ENCODE results near the gene GCAT.
A peak's percentile ranks its signal among the peaks of the same experiment; 100 is the strongest.

The GCAT gene

GRCh38 chr22:37771702-37772427 lies 35.9 kb upstream of the GCAT start:
- TF ChIP-seq JUND (IDR thresholded peaks at IDR 0.05; ENCODE audit: low read depth) = no peak
- in situ Hi-C loops (cut with HindIII; ENCODE audit: low pct_unique_long_range_greater_than_20kb, low sequenced_read_pairs) = no loop called here

GRCh38 chr22:37774728-37775127 lies 33.0 kb upstream of the GCAT start:
- DNase-seq (ENCODE audit: low read depth in 1 of 2, low spot score in 1 of 2) = no peak
- in situ Hi-C loops (cut with HindIII; ENCODE audit: low pct_unique_long_range_greater_than_20kb, low sequenced_read_pairs) = no loop called here
- TF ChIP-seq JUND (IDR thresholded peaks at IDR 0.05; ENCODE audit: low read depth) = no peak

More at GRCh38 chr22:37771702-37772427, 35.9 kb upstream of the GCAT start:
- DNase-seq (ENCODE audit: low read depth in 1 of 2, low spot score in 1 of 2) = no peak

DNA sequence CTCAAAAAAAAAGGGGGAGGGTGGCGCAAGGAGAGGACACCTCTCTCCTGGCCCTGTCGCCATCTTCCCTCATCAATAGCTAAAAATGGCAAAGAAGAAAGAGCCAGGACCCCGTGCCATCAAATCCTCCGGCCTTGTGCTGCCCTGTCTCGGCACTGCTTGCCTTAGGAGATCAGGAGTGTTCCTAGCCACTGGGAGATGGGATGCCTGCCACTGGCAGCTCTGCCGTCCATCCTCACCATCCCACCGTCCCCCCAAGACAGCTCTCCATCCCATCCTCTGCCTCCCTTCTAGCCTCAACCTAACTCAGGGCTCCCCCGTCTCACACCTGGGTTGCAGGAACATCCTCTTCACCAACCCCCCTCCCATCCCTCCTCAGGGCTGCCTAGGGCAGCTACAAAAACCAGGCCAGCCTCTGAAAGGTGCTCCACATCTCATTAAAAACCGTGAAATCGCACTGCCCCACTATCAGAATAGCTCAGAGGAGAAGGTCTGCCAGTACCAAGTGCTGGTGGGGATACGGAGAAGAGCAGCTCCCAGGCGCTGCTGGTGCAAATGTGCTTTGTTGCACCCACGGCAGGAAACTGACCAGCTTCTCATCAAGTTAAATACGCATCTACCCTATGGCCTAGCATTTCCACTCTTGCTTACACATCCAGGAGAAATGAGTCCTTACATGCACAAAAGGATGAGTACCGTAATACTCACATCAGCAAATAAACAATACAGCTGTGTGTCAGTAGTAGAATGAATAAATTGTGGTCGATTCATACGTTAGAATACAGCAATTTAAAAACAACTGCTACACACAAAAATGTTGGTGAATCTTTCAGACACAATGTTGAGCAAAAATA lies 31.7 kb upstream of the GCAT start:
- in situ Hi-C loops (cut with HindIII; ENCODE audit: low pct_unique_long_range_greater_than_20kb, low sequenced_read_pairs) = no loop called here
- no peak for DNase-seq (ENCODE audit: low read depth in 1 of 2, low spot score in 1 of 2)
- TF ChIP-seq JUND (IDR thresholded peaks at IDR 0.05; ENCODE audit: low read depth) = no peak

DNA sequence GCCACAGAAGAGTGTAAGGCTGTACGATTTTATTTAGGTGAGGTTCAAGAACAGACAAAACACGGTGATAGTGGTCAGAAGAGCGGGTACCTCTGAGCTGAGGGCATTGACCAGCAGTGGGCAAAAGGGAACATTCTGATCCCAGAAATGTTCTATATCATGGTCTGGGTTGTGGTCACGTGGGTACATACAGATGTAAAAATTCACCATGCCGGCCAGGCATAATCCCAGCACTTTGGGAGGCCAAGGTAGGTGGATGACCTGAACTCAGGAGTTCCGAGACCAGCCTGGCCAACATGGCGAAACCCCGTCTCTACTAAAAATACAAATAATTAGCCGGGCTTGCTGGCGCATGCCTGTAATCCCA lies 31.1 kb upstream of the GCAT start:
- no peak for TF ChIP-seq JUND (IDR thresholded peaks at IDR 0.05; ENCODE audit: low read depth)
- in situ Hi-C loops (cut with HindIII; ENCODE audit: low pct_unique_long_range_greater_than_20kb, low sequenced_read_pairs) = no loop called here
- no peak for DNase-seq (ENCODE audit: low read depth in 1 of 2, low spot score in 1 of 2)

DNA sequence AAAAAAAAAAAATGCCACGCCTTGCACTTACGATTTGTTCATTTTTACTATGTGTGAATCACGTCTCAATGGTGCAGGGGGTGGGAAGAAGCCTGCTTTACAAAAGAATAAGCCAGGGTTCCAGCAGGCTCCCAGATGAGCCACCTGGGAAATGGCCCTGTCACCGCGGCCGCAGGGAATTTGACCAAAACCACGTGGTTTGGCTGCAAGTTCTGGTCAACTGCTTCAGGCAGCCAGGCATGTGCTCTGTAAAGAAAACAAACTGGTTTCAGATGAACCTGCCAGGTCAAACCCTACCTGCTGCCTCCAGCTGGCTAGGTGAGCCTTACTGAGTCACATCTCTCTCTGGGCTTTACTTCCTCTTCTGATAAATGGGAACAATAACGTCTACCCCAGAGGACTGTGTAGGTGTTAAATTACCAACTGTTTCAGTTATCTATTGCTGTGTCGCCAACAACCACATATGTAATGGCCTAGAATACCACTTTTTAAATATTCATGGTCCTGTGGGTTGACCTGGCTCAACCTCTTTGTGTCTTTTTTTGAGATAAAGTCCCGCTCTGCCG lies 30.5 kb upstream of the GCAT start:
- in situ Hi-C loops (cut with HindIII; ENCODE audit: low pct_unique_long_range_greater_than_20kb, low sequenced_read_pairs) = no loop called here
- DNase-seq (ENCODE audit: low read depth in 1 of 2, low spot score in 1 of 2) = peak; percentile 46 to 95
- TF ChIP-seq JUND (IDR thresholded peaks at IDR 0.05; ENCODE audit: low read depth) = no peak

GRCh38 chr22:37778370-37779009 lies 29.2 kb upstream of the GCAT start:
- DNase-seq (ENCODE audit: low read depth in 1 of 2, low spot score in 1 of 2) = no peak
- TF ChIP-seq JUND (IDR thresholded peaks at IDR 0.05; ENCODE audit: low read depth) = no peak
- in situ Hi-C loops (cut with HindIII; ENCODE audit: low pct_unique_long_range_greater_than_20kb, low sequenced_read_pairs) = no loop called here

GRCh38 chr22:37781434-37782059 lies 26.2 kb upstream of the GCAT start:
- TF ChIP-seq JUND (IDR thresholded peaks at IDR 0.05; ENCODE audit: low read depth) = no peak
- in situ Hi-C loops (cut with HindIII; ENCODE audit: low pct_unique_long_range_greater_than_20kb, low sequenced_read_pairs) = no loop called here
- peak in 1 of 2 experiments; percentile 80 for DNase-seq (ENCODE audit: low read depth in 1 of 2, low spot score in 1 of 2)

- TF ChIP-seq JUND (IDR thresholded peaks at IDR 0.05; ENCODE audit: low read depth) = no peak
- DNase-seq (ENCODE audit: low read depth in 1 of 2, low spot score in 1 of 2) = peak in 1 of 2 experiments; percentile 32
- in situ Hi-C loops (cut with HindIII; ENCODE audit: low pct_unique_long_range_greater_than_20kb, low sequenced_read_pairs) = no loop called here
These were observed 25.2 kb upstream of the GCAT start for GRCh38 chr22:37782340-37783168.

DNA sequence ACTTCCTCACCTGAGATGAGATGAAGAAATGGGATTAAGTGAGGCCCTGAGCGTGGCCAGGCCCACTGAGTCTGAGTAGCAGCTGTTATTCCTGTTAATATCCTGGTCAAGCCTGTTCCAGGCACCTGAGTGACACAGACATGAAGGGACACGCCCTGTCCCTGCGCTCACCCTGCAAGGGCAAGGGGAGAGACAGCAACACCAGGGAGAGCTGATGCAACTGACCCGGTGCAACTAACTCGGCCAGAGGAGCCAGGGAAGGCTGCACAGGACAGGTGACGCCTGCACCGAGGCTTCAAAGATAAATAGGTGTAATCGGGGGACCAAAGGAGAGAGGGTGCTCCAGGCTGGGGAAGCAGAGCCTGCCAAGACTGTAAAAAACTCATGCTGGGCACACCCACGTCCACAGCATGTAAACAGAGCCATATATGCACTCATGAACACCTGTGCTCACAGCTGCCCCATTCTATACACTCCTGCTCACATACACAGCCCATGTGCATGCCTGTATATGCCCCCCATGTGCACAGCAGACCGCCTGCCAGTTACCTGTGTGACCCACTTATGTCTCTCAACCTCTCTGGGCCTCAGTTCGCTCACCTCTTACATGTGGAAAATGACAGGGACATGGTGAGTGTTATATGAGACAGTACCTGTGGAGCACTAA lies 22.8 kb upstream of the GCAT start:
- in situ Hi-C loops (cut with HindIII; ENCODE audit: low pct_unique_long_range_greater_than_20kb, low sequenced_read_pairs) = no loop called here
- TF ChIP-seq JUND (IDR thresholded peaks at IDR 0.05; ENCODE audit: low read depth) = no peak
- DNase-seq (ENCODE audit: low read depth in 1 of 2, low spot score in 1 of 2) = peak; percentile 31 to 89

DNA sequence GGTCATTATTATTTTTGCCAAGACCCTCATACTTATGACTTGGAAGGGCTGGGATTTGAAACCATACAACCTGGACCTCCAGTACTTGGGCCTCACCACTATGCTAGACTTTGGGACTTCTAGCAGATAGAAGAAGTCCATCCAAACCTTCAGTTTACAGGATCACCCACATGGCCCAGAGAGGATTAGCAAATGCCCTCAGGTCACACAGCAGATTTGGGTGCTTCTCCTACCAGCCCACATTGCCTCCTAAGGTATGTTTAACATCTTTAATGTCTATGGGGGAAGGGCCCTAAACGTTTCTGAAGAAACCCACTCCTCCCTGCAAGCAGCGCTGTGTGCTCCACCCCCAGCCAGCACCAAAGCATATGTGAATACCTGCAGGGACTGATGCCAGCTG lies 17.5 kb upstream of the GCAT start:
- in situ Hi-C loops (cut with HindIII; ENCODE audit: low pct_unique_long_range_greater_than_20kb, low sequenced_read_pairs) = no loop called here
- TF ChIP-seq JUND (IDR thresholded peaks at IDR 0.05; ENCODE audit: low read depth) = no peak
- DNase-seq (ENCODE audit: low read depth in 1 of 2, low spot score in 1 of 2) = no peak

DNA sequence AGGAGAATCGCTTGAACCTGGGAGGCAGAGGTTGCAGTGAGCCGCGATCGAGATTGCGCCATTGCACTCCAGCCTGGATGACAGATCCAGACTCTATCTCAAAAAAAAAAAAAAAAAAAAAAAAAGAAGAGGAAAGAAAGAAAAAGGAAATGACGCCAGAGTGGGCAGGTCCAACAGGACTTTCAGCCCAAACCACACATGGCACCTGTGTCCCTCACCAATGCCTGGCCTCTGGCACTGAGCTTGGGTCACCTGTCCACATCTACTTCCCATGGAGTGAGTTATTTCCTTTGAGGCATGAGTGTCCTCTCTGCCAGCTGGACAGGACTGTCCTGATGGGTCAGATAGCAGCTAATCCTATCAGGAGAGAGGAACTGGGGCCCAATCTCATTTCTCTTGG lies 15.2 kb upstream of the GCAT start:
- in situ Hi-C loops (cut with HindIII; ENCODE audit: low pct_unique_long_range_greater_than_20kb, low sequenced_read_pairs) = no loop called here
- no peak for TF ChIP-seq JUND (IDR thresholded peaks at IDR 0.05; ENCODE audit: low read depth)
- peak in 1 of 2 experiments; percentile 42 for DNase-seq (ENCODE audit: low read depth in 1 of 2, low spot score in 1 of 2)
